ENCODE data around the gene PNPLA8.

Gene PNPLA8

DNA sequence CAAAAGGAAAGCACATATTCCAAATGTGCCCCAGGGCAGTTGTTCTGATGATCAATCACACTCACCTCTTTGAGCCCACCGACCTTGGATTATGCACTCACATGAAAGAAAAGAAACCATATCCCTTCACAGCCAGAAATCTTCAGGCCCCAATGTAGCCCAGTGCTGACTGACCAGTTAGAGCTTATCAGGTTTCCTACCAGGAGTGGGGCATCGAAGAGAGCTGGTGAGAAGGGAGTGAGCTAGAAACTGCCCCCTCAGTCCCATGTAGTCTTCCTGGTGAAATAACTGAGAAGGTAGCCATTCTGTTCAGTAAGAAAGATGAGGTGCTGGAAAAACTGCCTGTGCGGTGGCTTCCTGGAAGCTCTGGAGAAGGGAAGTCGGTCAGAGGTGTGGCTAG is 101.9 kb downstream of the PNPLA8 start:
- TF ChIP-seq, protein P1, sequence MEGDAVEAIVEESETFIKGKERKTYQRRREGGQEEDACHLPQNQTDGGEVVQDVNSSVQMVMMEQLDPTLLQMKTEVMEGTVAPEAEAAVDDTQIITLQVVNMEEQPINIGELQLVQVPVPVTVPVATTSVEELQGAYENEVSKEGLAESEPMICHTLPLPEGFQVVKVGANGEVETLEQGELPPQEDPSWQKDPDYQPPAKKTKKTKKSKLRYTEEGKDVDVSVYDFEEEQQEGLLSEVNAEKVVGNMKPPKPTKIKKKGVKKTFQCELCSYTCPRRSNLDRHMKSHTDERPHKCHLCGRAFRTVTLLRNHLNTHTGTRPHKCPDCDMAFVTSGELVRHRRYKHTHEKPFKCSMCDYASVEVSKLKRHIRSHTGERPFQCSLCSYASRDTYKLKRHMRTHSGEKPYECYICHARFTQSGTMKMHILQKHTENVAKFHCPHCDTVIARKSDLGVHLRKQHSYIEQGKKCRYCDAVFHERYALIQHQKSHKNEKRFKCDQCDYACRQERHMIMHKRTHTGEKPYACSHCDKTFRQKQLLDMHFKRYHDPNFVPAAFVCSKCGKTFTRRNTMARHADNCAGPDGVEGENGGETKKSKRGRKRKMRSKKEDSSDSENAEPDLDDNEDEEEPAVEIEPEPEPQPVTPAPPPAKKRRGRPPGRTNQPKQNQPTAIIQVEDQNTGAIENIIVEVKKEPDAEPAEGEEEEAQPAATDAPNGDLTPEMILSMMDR (IDR thresholded peaks at IDR 0.05; ENCODE audit: low read depth, low read length): no peak
- DNase-seq (ENCODE audit: extremely low read depth, low read depth): no peak

DNA sequence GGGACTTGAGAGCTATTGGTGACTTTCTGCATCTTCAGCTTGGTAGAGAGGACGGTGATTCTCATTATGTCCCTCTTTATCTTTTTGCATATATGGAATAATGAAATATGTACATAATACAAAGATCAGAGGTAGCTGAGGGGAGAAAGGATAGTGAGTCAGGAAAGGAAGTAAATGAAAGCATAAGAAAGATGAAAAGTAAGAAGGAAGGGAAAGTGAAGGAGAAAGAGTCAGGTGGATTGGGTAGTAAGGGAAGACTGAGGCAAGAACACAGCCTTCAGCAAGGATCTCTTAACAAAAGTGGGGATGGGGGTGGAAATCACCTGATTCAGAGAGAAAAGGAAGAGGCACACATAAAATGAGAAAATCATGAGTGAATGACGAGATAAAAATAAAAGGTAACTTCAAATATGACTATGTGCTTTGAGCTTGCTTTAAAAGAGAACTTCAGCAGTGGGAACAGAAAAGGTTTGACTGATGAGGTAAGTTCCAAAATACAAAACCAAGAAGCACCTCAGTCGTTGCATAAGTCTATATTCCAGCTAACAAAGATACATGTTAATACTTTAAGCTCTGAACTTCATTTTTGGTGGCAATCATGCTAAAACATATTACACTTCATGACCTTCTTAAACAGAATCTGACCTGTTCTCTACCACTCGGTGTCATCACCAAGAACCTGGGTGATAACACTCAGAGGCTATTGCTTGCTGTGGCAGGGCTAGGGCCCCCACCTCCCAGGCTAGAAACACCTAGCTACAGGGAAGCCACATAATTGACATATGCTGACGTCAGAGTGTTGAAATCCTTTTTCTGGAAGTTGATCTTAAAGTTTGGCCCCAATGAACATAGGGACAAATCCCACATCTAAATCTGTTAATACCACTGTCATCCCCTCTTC is 102.6 kb downstream of the PNPLA8 start:
- no peak for DNase-seq (ENCODE audit: extremely low read depth, low read depth)
- TF ChIP-seq, protein P1 (IDR thresholded peaks at IDR 0.05; ENCODE audit: low read depth, low read length): no peak

DNA sequence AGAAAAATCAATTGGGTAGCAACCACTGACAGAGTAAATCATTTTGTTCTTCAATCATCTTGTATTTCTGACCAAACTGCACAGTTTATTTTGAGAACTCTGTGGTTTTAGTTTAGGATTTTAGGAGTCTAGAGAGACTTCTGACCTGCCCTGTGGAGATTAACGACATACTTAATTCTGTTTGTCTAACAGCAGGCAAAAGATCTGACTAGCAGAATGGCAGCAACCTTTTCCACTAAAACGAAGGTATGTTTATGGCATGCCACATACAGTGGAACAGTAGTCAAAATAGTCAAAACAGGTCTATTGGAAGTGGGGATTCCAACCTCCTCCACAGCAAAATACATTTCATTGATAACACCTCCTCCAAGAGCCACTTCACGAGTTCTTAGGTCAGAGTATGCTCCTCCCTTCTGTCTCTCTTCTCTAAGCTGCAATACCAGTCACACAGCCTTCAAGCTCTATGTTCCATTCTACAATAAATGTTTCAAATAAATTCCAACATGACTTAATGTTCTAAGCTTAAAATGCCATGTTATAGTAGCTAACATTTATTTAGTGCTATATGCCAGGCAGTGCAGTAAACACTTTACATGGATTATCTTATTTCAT is 104.1 kb downstream of the PNPLA8 start:
- no peak for DNase-seq (ENCODE audit: extremely low read depth, low read depth)
- TF ChIP-seq, protein P1 (IDR thresholded peaks at IDR 0.05; ENCODE audit: low read depth, low read length): no peak
